Activated naive CD4-positive, alpha-beta T cell treated with anti-CD3 and anti-CD28 coated beads, Interleukin-2, amount 50 U/mL, for 24 hours (primary cell): Measurements from ENCODE around the gene TNFRSF18.
A peak's percentile ranks its signal among the peaks of the same experiment; 100 is the strongest.
"Not testable (repeated sequence)": the region's sequence is repeated elsewhere in the genome, so short reads cannot be mapped to it uniquely, and the experiment has no call there.

Experiments
- H3K27ac Mint-ChIP-seq: one replicate; pipeline ENCODE4 v1.8.0; 2021; ENCODE audit warnings: mild to moderate bottlenecking, mixed read lengths
- H3K27me3 Mint-ChIP-seq: one replicate; pipeline ENCODE4 v1.8.0; 2021; ENCODE audit warnings: mixed read lengths
- H3K36me3 Mint-ChIP-seq: one replicate; pipeline ENCODE4 v1.8.0; 2021; ENCODE audit warnings: mixed read lengths
- H3K4me1 Mint-ChIP-seq: one replicate; pipeline ENCODE4 v1.8.0; 2021; ENCODE audit warnings: mixed read lengths
- H3K4me3 Mint-ChIP-seq: one replicate; pipeline ENCODE4 v1.8.0; 2021; ENCODE audit warnings: mild to moderate bottlenecking, mixed read lengths
- H3K9me3 Mint-ChIP-seq: one replicate; pipeline ENCODE4 v1.8.0; 2021; ENCODE audit warnings: mixed read lengths

TNFRSF18 gene

DNA sequence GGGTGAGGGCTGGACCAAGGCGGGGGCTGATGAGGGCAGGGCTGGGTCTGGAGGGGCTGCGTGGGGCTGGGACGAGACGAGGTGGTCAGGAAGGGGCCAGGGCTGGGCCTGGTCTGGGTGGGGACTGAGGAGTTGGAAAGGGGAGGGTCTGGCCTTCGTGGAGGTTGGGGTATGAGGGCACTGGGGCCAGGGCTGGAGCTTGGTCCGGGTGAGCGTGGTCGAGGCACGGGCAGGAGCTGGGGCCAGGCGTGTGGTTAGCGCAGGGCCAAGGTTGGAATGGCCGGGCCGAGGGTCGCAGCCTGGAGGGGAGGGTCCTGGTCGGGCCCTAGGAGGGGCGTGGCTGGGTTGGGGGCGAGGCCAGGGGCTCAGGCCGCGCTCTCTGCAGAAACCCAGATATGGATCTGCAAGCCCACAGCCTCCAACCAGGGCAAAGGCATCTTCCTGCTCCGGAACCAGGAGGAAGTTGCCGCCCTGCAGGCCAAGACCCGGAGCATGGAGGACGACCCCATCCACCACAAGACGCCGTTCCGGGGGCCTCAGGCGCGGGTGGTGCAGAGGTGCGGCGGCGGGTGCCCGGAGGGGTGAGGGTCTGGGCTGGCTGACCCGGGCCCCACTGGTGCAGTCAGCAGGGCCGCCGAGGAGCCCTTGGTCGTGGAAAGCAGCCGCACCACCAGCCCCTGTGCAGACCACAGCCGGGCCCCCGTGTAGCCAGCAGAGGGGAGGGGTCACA, 23.7 kb downstream of the TNFRSF18 start:
- no peaks in the 10 kb centered on the region for H3K36me3 Mint-ChIP-seq
- H3K4me1 Mint-ChIP-seq: peaks cover 4% of the 10 kb centered on the region
- H3K27ac Mint-ChIP-seq: no peak overlapping the region
- H3K4me3 Mint-ChIP-seq: no peak overlapping the region
- H3K27me3 Mint-ChIP-seq: peaks cover 1% of the 10 kb centered on the region
- no peaks in the 10 kb centered on the region for H3K9me3 Mint-ChIP-seq

DNA sequence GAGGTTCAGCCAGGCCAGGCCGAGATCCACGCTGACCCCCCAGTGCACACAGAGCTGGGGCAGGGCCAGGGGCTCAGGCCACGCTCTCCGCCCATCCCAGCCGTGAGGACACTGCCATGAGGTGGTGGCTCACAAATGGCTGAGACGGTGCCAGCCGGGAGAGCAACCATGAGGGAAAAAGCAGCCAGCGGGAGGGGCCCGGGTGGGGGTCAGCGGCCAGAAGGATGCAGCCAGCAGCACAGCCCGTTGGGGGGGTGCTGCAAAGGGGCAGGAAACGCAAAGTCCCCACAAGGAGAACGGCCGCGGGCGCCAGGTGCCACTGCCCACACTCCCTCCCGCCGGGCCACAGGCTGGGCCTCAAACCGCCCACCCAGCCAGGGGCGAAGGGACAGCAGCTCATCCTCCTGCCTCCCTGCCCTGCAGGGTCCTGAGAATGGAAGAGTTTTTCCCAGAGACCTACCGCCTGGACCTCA, 24.4 kb downstream of the TNFRSF18 start:
- peak overlapping the region; percentile 41 for H3K27ac Mint-ChIP-seq
- peaks cover 4% of the 10 kb centered on the region for H3K4me1 Mint-ChIP-seq
- no peaks in the 10 kb centered on the region for H3K9me3 Mint-ChIP-seq
- H3K4me3 Mint-ChIP-seq: no peak overlapping the region
- H3K36me3 Mint-ChIP-seq: no peaks in the 10 kb centered on the region
- peaks cover 1% of the 10 kb centered on the region for H3K27me3 Mint-ChIP-seq

DNA sequence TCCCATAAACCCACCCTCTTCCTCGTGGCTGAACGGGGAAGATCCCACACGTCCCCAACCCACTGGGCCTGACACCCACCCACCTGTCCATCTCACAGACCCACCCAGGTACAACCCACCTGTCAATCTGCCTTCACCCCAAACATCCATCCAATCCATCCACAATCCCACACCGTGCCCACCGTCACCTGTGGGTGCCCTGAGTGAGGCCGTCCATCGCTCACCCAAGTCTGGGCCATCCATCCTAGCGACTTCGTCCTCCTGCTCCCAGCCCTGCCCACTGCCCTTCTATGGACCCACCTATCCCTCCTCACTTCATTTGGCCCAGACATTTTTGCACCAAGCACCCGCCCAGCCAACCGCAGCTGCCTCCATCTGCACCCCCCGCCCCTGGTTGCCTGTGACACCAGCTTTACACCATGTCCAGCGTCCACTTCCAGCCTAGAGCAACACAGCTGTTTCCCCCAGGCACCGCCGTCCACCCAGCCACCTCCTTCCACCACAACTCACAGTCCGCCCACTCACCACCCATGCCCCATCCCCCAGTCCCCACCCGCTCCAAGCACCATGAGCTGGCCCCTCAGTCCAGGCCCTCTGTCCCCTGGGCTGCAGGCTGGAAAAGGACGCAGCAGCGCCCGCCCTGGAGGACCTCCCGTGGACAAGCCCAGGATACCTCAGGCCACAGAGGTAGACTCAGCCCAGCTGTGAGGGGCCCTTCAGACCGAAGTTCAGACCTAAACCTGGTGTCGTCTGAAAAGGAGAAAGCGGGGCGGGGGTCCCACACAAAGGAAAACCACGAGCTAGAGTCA, 25.1 kb downstream of the TNFRSF18 start:
- no peaks in the 10 kb centered on the region for H3K9me3 Mint-ChIP-seq
- H3K4me1 Mint-ChIP-seq: peaks cover 4% of the 10 kb centered on the region
- H3K27me3 Mint-ChIP-seq: peaks cover 1% of the 10 kb centered on the region
- H3K4me3 Mint-ChIP-seq: no peak overlapping the region
- H3K36me3 Mint-ChIP-seq: no peaks in the 10 kb centered on the region
- no peak overlapping the region for H3K27ac Mint-ChIP-seq

DNA sequence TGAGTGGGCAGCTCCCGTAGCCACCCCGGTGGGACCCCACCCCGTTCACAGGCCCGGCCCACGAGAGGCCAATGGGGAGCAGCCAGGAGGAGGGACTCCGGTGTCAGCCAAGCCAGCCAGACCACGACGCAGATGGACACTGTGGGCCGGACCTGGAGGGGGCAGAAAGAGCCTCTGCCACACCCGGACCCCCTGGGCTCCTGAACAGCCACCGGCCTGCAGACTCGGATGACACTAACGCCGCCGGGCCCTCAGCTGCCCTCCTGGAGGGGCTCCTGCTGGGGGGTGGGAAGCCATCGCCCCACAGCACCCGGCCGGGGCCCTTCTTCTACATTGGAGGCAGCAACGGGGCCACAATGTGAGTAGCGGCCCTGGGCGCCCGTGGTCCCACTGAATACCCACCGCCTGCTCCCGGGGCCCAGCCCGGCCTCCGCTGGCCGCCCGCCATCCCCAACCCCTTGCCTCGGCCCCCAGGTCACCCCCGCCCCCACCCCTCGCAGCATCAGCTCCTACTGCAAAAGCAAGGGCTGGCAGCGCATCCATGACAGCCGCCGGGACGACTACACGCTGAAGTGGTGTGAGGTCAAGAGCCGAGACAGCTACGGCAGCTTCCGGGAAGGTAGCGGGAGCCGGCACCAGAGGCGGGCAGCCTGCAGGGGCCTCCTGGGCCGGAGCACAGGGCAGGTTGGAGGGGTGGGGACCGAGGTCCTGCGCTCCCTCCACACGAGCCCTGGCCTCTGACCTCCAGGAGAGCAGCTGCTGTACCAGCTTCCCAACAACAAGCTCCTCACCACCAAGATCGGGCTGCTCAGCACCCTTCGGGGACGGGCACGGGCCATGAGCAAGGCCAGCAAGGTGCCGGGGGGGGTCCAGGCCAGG, 26.2 kb downstream of the TNFRSF18 start:
- H3K9me3 Mint-ChIP-seq: no peaks in the 10 kb centered on the region
- no peak overlapping the region for H3K27ac Mint-ChIP-seq
- no peaks in the 10 kb centered on the region for H3K36me3 Mint-ChIP-seq
- H3K4me3 Mint-ChIP-seq: no peak overlapping the region
- peaks cover 1% of the 10 kb centered on the region for H3K27me3 Mint-ChIP-seq
- peaks cover 4% of the 10 kb centered on the region for H3K4me1 Mint-ChIP-seq

DNA sequence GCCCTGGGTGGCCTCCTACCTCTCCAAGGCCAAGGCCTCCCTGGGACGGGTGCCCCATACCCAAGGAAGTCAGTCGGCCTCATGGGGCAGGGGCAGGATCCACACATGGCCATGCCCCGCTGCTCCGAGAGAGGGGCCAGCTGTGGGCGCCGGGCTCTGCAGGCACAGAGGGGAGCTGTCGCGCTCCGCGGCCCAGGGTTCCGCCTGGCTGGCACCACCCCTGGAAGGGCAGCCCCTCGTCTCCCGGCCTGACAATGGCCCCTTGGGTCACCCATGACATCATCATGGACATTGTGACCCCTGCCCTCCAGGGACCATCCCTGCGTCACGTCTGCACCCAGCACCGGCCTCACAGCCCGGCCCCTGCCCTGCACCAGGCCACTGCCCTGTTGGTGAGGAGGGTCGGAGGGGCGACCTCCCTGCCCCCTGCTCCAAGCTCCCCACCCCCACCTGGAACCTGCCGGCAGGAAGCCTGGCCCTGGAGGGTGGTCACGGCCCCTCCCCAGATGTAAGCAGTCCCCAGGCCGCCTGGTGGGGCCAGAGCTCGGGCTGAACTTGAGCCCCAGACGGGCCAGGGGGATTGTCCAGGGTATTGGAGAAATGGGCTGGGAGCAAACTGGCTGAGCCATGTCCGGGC, 26.9 kb downstream of the TNFRSF18 start:
- Mint-ChIP-seq H3K4me3 (no peak overlapping the region), H3K27me3 (peaks cover 1% of the 10 kb centered on the region), H3K27ac (no peak overlapping the region), H3K4me1 (peaks cover 4% of the 10 kb centered on the region), H3K9me3 (no peaks in the 10 kb centered on the region), H3K36me3 (no peaks in the 10 kb centered on the region)

DNA sequence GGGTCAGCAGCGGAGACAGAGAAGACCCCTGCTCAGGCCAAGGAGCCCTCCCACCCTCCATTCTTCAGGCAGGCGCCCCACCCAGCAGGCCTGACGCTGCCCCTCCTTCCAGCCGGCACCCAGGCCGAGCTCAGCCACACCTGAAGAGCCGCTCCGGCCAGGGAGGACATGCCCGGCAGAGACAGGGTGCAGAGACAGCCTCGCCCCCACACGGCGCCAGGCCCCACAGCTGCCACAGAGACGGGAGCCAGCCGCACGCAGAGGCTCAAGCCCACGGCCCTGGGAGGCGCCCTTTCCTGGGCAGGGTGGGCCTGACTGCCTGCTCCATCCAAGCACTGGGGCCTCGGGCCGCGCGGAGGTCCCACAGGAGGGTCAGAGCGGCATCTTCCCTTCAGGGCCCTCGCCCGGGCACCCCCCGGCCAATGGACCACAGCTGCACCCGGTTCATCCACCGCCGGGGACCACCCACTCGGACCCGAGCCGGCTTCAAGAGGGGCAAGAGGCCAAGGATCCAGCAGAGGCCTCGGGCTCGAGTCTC, 27.5 kb downstream of the TNFRSF18 start:
- Mint-ChIP-seq H3K4me1 (peaks cover 6% of the 10 kb centered on the region), H3K36me3 (no peaks in the 10 kb centered on the region), H3K9me3 (no peaks in the 10 kb centered on the region), H3K4me3 (no peak overlapping the region), H3K27me3 (peaks cover 1% of the 10 kb centered on the region), H3K27ac (no peak overlapping the region)

DNA sequence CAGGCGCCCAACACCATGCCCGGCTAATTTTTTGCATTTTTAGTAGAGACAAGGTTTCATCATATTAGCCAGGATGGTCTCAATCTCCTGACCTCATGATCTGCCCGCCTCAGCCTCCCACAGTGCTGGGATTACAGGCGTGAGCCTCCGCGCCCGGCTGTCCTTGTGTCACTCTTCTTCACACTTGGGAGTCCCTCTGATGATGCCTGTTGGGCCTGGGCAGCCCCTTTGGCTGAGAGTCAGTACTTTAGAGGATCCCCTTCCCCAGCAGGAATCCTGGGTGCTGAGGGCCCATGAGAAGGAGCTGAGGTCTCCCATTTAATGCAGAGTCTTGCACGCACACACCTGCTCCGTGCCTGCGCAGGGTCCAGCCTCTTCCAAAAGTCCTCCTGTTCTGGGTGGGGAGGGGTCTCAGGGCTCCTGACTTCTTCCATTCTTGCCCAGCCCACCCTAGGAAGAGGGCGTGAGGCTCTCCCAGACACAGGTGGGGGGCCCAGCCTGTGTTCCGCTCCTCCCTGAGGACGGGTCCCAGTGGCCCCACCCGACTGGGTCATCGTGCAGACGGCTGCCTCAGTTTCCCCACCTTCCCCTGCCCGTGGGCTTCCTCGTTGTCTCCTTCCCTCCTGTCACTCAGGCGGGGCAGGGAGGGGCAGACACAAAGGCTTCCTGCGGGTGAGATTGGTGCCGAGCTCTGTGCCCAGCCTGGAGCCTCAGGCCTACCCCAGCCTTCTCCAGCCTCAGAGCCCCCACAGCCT, 28.8 kb downstream of the TNFRSF18 start:
- no peak overlapping the region for H3K4me3 Mint-ChIP-seq
- no peak overlapping the region for H3K27ac Mint-ChIP-seq
- peaks cover 3% of the 10 kb centered on the region for H3K4me1 Mint-ChIP-seq
- no peaks in the 10 kb centered on the region for H3K9me3 Mint-ChIP-seq
- H3K36me3 Mint-ChIP-seq: no peaks in the 10 kb centered on the region
- no peaks in the 10 kb centered on the region for H3K27me3 Mint-ChIP-seq

DNA sequence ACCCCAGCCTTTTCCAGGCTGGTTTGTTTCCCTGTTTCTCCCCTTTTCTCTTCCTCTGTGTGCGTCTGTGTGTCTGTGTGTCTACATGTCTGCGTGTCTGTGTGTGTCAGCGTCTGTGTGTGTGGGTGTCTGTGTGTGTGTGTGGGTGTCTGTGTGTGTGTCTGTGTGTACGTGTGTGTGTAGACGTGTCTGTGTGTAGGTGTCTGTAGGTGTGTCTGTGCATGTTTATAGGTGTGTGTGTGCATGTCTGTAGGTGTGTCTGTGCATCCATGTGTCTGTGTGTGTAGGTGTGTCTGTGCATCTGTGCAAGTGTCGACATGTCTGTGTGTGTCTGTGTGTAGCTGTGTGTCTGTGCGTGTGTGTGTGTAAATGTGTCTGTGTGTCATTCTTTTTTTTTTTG, 29.5 kb downstream of the TNFRSF18 start:
- Mint-ChIP-seq H3K27ac (peak overlapping the region; percentile 10), H3K36me3 (no peaks in the 10 kb centered on the region), H3K4me1 (peaks cover 7% of the 10 kb centered on the region), H3K27me3 (peaks cover 1% of the 10 kb centered on the region), H3K9me3 (no peaks in the 10 kb centered on the region), H3K4me3 (no peak overlapping the region)

DNA sequence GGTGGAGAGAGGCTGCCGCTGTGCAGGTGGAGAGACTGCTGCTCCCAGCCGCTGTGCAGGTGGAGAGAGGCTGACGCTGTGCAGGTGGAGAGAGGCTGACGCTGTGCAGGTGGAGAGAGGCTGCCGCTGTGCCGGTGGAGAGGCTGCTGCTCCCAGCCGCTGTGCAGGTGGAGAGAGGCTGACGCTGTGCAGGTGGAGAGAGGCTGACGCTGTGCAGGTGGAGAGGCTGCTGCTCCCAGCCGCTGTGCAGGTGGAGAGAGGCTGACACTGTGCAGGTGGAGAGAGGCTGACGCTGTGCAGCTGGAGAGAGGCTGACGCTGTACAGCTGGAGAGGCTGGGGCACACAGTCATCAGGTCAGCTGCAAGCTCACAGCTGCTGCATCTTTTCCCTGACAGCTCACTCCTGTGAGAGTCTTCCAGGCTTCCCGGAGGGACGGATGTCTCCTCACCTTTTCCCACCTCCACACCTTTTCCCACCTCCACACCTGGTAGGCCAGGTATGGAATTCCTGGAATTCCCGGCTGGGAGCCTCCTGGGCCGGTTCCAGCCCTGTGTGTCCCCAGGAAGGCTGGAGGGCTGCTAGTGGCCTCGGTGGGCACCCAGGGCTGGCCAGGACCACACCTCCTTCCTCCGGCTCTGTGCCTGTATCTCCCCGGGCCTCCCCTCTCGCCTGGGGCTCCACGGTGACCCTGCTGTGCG, 30.2 kb downstream of the TNFRSF18 start:
- H3K36me3 Mint-ChIP-seq, H3K9me3 Mint-ChIP-seq, H3K4me1 Mint-ChIP-seq, H3K27ac Mint-ChIP-seq, H3K27me3 Mint-ChIP-seq, H3K4me3 Mint-ChIP-seq: not testable (repeated sequence)

DNA sequence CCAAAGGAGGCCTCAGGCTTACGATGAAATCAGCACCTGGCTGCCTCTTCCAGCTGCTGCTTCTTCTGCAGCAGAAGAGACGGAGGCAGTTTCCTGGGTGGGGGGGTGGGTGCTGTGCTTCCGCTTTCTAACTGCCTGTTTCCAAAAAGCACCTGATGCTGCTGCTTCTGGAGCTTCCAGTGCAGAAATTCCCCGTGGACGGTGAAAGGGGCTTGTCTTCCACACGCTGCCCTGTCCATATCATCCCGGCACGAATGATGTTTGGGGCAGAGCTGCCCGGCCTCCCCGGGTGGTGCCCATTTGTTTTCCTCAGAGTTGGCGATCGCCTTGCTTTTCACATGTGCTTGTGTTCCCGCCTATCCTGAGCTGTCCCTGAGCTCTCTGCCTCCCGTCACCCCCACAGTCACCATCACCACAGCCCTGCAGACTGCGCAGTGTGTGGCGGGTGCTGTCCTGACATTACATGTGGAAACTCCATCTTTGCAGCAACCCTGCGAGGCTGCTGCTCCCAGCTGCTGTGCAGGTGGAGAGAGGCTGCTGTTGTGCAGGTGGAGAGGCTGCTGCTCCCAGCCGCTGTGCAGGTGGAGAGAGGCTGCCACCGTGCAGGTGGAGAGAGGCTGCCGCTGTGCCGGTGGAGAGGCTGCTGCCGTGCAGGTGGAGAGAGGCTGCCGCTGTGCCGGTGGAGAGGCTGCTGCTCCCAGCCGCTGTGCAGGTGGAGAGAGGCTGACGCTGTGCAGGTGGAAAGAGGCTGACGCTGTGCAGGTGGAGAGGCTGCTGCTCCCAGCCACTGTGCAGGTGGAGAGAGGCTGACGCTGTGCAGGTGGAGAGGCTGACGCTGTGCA, 30.9 kb downstream of the TNFRSF18 start:
- Mint-ChIP-seq H3K4me1 (peaks cover 7% of the 10 kb centered on the region), H3K27me3 (peaks cover 1% of the 10 kb centered on the region), H3K4me3 (no peak overlapping the region), H3K36me3 (no peaks in the 10 kb centered on the region), H3K27ac (no peak overlapping the region), H3K9me3 (no peaks in the 10 kb centered on the region)

DNA sequence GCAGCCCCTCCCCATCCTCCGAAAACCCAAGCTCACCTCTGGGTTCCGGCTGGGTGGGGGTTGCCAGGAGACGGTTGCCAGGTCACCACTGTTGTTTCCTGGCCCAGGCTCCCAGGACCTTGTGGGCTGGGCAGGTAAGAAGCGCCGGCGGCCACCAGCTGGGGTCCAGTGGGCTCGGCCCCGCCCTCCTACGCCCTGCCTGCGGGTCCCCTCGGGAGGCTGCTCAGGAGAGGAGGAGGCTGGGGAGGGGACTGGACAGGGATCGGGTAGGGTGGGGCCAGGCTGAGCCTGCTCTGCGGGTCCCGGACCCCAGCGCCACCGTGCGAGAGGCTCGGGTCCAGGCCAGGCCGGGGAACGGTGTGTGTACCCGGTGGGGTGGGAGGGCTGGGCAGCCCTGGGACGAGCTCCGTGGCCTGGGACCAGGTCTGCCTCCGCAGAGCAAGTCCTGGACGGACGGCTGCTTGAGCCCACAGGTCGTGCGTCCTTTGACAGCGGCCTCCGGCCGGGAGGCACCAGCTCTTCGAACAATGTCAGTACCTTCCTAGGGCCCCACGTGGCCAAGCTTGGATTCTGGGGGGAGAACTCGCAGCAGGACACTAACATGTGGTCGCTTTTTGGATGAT, 32.5 kb downstream of the TNFRSF18 start, which contains the start of gene TTLL10:
TSS of gene TTLL10 (plus strand) at position 88 of the 623 bp plus-strand sequence. CDS start 5,336 bp downstream, outside the sequence.
- no peak within 1 kb of the TSS for H3K27ac Mint-ChIP-seq
- peaks cover 13% of the 10 kb centered on the region for H3K4me1 Mint-ChIP-seq
- H3K4me3 Mint-ChIP-seq: no peak within 1 kb of the TSS

DNA sequence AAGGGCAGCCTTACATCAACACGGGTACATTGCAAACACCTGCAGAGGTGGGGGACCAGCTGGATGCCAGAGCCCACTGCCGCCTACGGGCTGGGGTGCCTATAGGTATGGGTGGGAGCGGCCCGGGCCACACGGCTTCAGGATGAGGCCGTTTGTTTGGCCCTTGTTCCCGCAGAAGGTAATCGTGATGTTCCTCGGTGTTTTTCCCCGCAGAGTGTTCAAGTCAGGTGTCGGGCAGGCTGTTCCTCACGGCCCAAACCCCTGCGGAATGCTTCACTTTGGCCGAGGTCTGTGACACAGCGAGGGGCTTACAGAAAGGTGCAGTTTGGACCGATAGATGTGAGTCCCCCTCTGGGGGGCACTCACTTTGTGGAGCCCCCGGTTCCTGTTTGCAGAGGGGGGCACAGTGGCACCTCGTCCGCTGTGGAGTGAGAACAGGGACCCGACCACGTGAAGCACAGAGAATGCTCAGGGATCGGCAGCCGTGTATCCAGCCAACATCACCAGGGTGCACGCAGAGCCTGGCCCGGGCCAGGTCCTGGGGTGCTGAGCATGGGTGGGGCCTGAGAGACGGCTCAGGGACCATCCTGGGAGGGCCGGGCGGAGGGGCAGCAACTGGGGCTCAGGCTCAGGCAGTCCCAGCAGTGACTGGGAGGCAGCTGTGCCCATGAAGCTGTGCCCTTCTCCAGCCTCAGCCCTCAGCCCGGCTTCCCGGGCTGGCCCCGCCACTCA, 33.2 kb downstream of the TNFRSF18 start:
- no peaks in the 10 kb centered on the region for H3K36me3 Mint-ChIP-seq
- H3K9me3 Mint-ChIP-seq: no peaks in the 10 kb centered on the region
- H3K27me3 Mint-ChIP-seq: peaks cover 5% of the 10 kb centered on the region
- no peak overlapping the region for H3K4me3 Mint-ChIP-seq
- peaks cover 13% of the 10 kb centered on the region for H3K4me1 Mint-ChIP-seq
- H3K27ac Mint-ChIP-seq: no peak overlapping the region

More for the DNA sequence above, 32.5 kb downstream of the TNFRSF18 start, which contains the start of gene TTLL10:
- no peaks in the 10 kb centered on the region for H3K9me3 Mint-ChIP-seq
- H3K27me3 Mint-ChIP-seq: peaks cover 5% of the 10 kb centered on the region
- no peaks in the 10 kb centered on the region for H3K36me3 Mint-ChIP-seq
